Esophagus squamous epithelium (tissue), 5 donors: Measurements from ENCODE around the gene PPT2. TPM values are rescaled to one million over a fixed set of nuclear protein-coding genes. Genes with fewer than 3 reads are reported as not detected.

Experiments
- DNase-seq: peaks from one replicate; lab custom pipeline; 2025; lab: John Stamatoyannopoulos, UW
- H3K27ac ChIP-seq, 4 donors: fragments of 200-600 bp; sonication (generic); one replicate each; pipeline ENCODE4 v1.5.1; 2016 to 2019; ENCODE audit warnings: mild to moderate bottlenecking in 1 of 4
- H3K27me3 ChIP-seq, 4 donors: fragments of 200-600 bp; sonication (generic); 1 replicate in 3 of 4; 2 replicates in 1 of 4; pipeline versions ENCODE4 v1.5.1 to v1.6.0; 2017 to 2021; ENCODE audit warnings: antibody characterized with exemption in 1 of 4
- H3K36me3 ChIP-seq, 3 donors: fragments of 200-600 bp; sonication (generic); one replicate each; pipeline ENCODE4 v1.5.1; 2016 to 2019
- H3K4me1 ChIP-seq, 3 donors: fragments of 200-600 bp; sonication (generic); one replicate each; pipeline ENCODE4 v1.5.1; 2017 to 2019
- H3K4me3 ChIP-seq, 4 donors: fragments of 200-600 bp; sonication (generic); 1 replicate in 3 of 4; 2 replicates in 1 of 4; pipeline ENCODE4 v1.5.1; 2016 to 2019; ENCODE audit warnings: mild to moderate bottlenecking in 2 of 4, moderate library complexity in 1 of 4
- H3K9me3 ChIP-seq, 3 donors: fragments of 200-600 bp; sonication (generic); one replicate each; pipeline ENCODE4 v1.5.1; 2016 to 2019
- CTCF ChIP-seq, 6 experiments: fragments of 450-650 bp in 4 of 6; fragments of 200-600 bp in 2 of 6; sonication (generic) in 2 of 6; IDR thresholded peaks; one replicate each; pipeline ENCODE4 v1.5.1; 2016 to 2019; ENCODE audit warnings: antibody characterized with exemption in 6 of 6, mild to moderate bottlenecking in 4 of 6, moderate library complexity in 4 of 6
- POLR2A ChIP-seq, 4 donors: fragments of 450-650 bp; IDR thresholded peaks; one replicate each; pipeline ENCODE4 v1.6.1; 2017; ENCODE audit warnings: antibody characterized with exemption in 4 of 4, mild to moderate bottlenecking in 4 of 4, moderate library complexity in 3 of 4
- WGBS, 2 donors: methylation state at CpG; one replicate each; pipeline ENCODE4 v1.1.5; 2018; 5-methylcytosine and 5-hydroxymethylcytosine counted together
- intact Hi-C: fragments of 100-400 bp; cut with DNase I; formaldehyde crosslinking; loops from one replicate; pipeline ENCODE4 v1.15.0; 2022
- total RNA-seq, 4 donors: library from RNA; depleted of rRNA; stranded (reverse); fragments of >200 nt; gene quantifications; one replicate each; pipeline ENCODE4 v1.1.0, GENCODE V29; 2016
- donor health status: DM: yes; HTN: yes; CAD: no.

The PPT2 gene
- total RNA-seq, 4 donors from 2014 or later = 17.3 to 133 (median 23.7) TPM

DNA sequence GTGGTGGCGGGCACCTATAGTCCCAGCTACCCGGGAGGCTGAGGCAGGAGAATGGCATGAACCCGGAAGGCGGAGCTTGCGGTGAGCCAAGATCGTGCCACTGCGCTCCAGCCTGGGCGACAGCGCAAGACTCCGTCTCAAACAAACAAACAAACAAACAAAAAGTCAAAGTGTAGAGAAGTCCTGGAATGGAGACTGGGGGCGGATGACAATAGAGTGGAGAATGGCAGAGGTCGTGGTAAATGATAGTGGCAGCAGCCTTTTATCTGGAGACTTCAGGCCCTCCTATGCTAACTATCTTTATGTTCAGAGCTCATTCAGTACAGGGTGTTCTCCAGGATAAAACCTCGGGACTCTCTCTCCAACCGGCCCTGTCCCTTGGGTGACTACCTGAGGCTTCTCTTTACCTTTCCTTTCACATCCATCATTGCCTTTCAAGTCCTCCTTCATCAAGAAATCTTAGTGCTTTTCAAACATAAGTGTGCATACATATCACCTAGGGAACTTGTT is 22.4 kb upstream of the PPT2 start:
- H3K27me3 ChIP-seq = no peaks in the 10 kb centered on the region
- peaks cover 27 to 54% (median 31%) of the 10 kb centered on the region in 3 donors for H3K4me1 ChIP-seq
- H3K9me3 ChIP-seq = no peaks in the 10 kb centered on the region
- TF ChIP-seq POLR2A (IDR thresholded peaks at IDR 0.05) = no peak
- no peak for TF ChIP-seq CTCF (IDR thresholded peaks at IDR 0.05)
- peak overlapping the region in 3 of 4 donors; percentile 45 to 98 (median 96) for H3K27ac ChIP-seq
- no peak for DNase-seq
- no peak overlapping the region for H3K4me3 ChIP-seq
- WGBS, 2 donors = 79 to 82% methylated on average over 9 to 13 of the region's 14 CpGs
- intact Hi-C loops = no loop called here
- H3K36me3 ChIP-seq = peaks cover 0 to 4% (median 0%) of the 10 kb centered on the region in 3 donors

DNA sequence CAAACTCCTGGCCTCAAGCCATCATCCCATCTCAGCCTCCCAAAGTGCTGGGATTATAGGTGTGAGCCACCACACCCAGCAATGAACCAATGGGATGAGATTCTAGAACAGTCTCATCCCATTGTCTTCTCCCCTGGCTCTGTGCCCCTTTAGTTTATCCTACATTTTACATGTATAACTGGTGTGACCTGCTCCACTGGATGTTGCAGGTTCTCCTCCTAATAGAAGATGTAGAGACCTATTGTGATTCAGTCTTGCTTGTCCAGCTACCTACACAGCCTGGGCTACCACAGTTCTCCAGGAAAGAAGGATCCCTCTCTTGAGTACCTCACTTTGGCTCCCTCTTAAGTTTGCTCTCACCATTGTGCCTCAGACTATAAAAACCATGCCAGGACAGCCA is 21.8 kb upstream of the PPT2 start:
- Histone ChIP-seq H3K9me3 (no peaks in the 10 kb centered on the region), H3K4me3 (no peak overlapping the region), H3K36me3 (no peaks in the 10 kb centered on the region), H3K27ac (peak overlapping the region in 3 of 4 donors; percentile 66 to 98 (median 96)), H3K4me1 (peaks cover 21 to 48% (median 26%) of the 10 kb centered on the region in 3 donors), H3K27me3 (no peaks in the 10 kb centered on the region)
- TF ChIP-seq CTCF (IDR thresholded peaks at IDR 0.05) (no peak), POLR2A (IDR thresholded peaks at IDR 0.05) (no peak)
- intact Hi-C loops = no loop called here
- DNase-seq = no peak

- WGBS, 2 donors = 74 to 77% methylated on average over 4 of the region's 4 CpGs
- Histone ChIP-seq H3K36me3 (no peaks in the 10 kb centered on the region), H3K27ac (no peak overlapping the region), H3K27me3 (no peaks in the 10 kb centered on the region), H3K4me1 (peaks cover 12 to 37% (median 15%) of the 10 kb centered on the region in 3 donors), H3K4me3 (no peak overlapping the region), H3K9me3 (no peaks in the 10 kb centered on the region)
- TF ChIP-seq CTCF (IDR thresholded peaks at IDR 0.05) = no peak
- TF ChIP-seq POLR2A (IDR thresholded peaks at IDR 0.05) = no peak
- intact Hi-C loops = no loop called here
- no peak for DNase-seq
Observed at GRCh38 chr6:32133786-32134185, 20.2 kb upstream of the PPT2 start.

DNA sequence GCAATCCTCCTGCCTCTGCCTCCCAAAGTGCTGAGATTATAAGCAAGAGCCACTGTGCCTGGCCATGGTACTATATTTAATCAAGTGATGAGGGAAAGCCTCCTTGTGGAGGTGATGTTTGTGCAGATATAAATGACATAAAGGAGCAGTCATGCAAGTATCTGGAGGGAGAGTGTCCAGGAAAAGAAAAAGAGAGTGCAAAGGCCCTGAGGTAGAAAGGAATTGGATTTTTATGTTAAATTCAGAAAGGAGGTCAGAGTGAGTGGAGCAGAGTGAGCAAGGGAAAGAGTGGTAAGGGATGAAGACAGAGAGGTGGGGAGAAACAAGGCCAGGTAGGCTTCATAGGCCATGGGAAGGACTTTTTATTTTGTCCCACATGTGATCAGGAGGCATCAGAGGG is 16.5 kb upstream of the PPT2 start:
- H3K4me1 ChIP-seq = peaks cover 0 to 7% (median 2%) of the 10 kb centered on the region in 3 donors
- DNase-seq = no peak
- TF ChIP-seq POLR2A (IDR thresholded peaks at IDR 0.05) (no peak), CTCF (IDR thresholded peaks at IDR 0.05) (no peak)

DNA sequence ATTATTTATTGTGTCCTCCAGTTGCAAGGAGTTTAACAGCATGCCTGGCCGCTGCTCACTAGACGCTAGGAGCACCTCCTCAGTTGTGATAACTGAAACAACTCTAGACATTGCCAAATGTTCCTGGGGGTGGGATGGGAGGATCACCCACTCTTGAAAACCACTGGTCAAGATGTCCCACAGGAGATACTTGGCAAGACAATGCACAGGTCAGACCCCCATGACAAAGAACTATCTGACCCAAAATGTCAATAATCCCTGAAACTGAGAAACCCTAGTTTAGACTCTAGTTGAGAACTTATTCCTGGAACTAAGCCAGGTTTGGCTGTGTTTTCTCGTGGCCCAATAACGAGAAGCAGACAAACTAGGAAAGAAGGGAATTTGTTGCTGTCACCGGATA is 14.4 kb upstream of the PPT2 start:
- no peak overlapping the region for H3K4me3 ChIP-seq
- WGBS, 2 donors = 58 to 61% methylated on average over 3 of the region's 5 CpGs
- H3K9me3 ChIP-seq = no peaks in the 10 kb centered on the region
- H3K27me3 ChIP-seq = no peaks in the 10 kb centered on the region
- H3K27ac ChIP-seq = no peak overlapping the region
- no peak for DNase-seq
- intact Hi-C loops = no loop called here
- no peaks in the 10 kb centered on the region for H3K36me3 ChIP-seq
- TF ChIP-seq CTCF (IDR thresholded peaks at IDR 0.05) (no peak), POLR2A (IDR thresholded peaks at IDR 0.05) (no peak)
- peaks cover 0 to 13% (median 0%) of the 10 kb centered on the region in 3 donors for H3K4me1 ChIP-seq

More for the DNA sequence above, 16.5 kb upstream of the PPT2 start:
- Histone ChIP-seq H3K9me3 (no peaks in the 10 kb centered on the region), H3K4me3 (no peak overlapping the region), H3K27me3 (no peaks in the 10 kb centered on the region), H3K36me3 (no peaks in the 10 kb centered on the region), H3K27ac (no peak overlapping the region)
- intact Hi-C loops = no loop called here
